Fibroblast of skin of left biceps (primary cell): Measurements from ENCODE around the gene SIK2.
"Not testable (repeated sequence)": the region's sequence is repeated elsewhere in the genome, so short reads cannot be mapped to it uniquely, and the experiment has no call there.

ENCODE experiments used
- DNase-seq, 2 experiments: peaks; one replicate each; pipeline ENCODE4 v3.0.0-alpha.2; 2013; ENCODE audit warnings: low read depth in 2 of 2

Gene SIK2

DNA sequence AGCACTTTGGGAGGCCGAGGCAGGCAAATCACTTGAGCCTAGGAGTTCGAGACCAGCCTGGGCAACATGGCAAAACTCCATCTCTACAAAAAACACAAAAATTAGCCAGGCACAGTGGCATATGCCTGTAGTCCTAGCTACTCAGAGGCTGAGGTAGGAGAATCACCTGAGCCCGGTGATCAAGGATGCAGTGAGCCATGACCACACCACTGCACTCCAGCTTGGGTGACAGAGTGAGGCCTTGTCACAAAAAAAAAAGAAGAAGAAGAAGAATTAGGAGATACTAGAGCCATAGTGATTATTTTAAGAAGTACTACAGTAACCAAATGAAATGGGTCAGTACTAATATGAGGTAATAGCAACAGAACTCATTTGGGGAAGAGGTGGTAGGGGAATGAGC, 56.2 kb downstream of the SIK2 start:
- DNase-seq: not testable (repeated sequence)

DNA sequence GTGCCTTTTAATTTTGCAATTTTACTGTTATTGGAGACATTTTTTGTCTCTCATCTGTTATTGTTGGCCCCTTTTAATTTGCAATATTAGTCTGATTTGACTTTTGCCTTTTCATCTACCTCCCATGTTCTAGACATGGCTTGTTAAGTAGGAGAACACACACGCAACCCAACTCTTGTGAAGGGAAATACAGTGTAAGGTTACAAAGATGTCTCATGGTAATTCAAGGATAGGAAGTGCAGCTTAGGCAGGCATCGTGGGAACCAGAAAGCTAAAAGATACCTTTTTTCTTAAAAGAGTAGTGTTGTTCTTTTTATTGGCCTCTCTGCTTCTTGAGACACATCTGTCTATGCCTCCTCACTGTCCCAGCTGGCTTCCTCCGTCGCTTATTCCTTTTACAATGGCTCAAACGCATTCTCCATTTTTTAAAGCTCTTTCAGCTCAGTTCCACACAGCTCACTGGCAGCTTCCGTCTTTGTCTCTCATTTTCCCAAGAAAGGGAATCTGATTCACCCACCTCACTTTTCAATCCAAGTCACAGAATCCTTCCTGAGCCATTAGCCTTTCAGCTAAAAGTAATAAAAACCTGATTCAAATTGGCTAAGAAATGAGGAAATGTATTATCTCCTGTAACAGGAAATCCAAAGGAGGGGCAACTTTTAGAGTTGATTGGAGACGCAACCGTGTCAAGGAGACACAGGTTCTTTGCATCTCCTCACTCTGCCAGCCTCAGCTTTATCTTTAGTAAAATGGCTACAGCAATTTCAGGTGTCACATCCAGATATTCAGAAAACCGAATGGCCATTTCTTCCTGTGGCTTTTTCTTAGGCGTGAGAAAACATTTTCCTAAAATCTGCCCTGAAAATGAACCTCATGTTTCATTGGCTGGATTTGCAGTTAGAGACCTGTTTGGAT, 57.2 kb downstream of the SIK2 start:
- DNase-seq: no peak

DNA sequence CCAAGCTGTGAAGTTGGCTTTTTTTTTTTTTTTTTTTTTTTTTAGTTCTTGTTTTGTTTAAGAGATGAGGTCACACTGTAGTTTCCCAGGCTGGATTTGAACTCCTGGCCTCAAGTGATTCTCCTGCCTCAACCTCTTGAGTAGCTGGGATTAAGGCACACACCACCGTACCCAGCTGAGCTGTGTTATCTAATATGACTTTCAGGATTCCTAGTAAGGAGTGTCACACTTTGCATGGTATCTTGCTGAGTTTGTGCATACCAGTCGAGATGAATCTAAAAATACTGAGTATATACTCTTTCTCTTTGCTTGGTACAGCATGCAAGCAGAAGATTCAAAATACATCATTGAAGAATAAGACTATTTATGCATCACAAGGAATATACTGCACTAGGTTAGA, 58.6 kb downstream of the SIK2 start:
- no peak for DNase-seq

DNA sequence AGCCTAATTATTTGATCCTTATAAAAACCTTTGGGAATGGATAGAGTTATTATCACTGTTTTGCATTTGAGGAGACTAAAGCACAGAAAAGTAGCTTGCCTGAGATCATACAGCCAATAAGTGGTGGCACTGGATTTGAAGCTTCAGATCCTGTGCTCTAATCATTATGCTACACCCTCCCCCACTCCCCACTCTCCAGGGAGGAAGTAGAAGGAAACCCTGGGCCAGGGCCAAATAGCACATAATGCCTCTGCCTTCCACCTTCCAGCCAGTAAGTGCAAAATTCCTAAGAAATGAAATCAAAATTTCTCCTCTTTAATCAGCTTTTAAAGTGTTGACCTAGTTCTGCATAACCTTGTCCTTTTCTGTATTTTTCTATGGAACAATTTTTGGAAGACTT, 61.6 kb downstream of the SIK2 start:
- DNase-seq: no peak

DNA sequence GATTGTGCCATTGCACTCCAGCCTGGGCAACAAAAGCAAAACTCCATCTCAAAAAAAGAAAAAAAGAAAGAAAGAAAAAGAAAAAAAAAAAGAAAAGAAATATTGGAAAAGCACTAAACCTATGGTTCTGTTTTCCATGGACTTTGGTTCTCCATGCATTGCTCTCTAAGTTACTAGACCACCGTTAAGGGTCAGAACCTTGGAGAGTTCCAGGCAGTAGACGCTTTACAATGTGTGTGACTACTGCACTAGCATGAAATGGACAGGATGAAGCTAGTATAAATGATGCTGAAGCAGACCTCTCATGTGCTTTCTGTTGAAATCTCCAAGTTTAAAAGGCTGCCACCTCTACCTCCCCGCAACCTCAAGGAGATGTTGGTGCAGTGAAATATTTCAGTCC, 63.5 kb downstream of the SIK2 start:
- peak in 1 of 2 experiments; percentile 40 for DNase-seq

DNA sequence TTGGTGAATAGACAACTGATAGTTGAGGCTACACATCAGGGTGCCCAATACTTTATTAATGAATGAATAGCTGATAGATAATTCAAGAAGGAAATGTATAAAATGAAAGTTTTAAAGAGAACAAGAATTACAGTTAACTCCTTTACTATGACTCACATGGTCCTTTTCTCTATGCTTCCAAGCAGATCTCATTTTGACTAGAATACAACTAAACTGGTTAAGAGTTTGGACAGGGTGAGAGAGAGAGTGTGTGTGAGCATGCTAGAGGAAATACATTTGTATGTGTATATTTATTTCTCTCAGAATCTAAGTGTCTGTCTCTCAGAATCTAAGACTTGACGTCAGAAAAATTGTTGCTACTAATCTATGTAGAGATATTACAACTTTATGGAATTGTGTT, 66.7 kb downstream of the SIK2 start:
- DNase-seq: no peak

DNA sequence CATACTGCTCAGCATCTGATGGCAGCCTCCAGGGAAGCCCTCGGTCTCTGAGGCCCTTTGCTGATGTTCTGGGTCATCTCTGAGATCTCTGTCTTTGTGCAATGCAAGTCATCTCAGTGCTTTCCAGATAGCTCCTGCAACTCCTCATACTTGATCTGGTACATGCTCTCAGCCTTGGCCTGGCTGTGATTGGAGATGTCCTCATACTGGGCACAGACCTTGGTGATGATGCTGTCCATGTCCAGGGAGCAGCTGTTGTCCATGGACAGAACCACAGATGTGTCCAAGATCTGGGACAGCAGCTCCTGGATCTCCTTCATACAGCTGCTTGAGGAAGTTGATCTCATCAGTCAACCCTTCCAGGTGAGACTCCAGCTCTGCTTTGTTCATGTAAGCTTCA, 69.1 kb downstream of the SIK2 start:
- DNase-seq: no peak

DNA sequence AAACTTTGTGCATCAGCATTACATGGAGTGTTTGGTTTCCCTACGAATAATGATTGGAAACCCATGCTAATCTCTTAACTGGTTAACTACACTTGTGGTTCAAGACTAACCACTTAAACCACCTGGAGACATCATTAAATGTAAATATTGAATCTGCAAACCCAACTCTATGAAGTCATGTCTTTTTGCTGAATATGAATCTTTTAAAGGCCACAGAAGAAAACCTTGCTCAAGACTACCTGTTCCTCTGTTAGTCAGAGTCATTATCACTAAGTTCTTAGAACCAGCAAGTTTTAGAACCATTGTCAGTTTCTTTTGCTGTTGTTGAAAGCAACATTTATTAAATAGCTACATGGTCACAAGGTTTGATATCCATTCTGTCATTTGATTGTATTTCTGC, 70.7 kb downstream of the SIK2 start:
- DNase-seq: no peak

DNA sequence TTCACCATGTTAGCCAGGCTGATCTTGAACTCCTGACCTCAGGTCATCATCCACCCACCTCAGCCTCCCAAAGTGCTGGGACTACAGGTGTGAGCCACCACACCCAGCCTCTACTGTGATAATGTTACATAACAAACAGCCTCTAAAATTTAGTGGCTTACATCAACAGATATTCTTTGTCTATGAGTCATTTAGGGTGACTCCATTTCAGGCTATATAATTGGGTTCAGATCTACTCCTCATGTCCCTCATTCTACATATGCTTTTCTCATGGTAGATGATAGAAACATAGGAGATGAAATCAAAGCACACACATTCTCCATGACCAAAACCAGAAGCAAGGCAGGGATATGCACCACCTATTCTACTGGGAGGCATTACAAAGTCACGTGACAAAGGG, 72.7 kb downstream of the SIK2 start:
- DNase-seq: no peak

DNA sequence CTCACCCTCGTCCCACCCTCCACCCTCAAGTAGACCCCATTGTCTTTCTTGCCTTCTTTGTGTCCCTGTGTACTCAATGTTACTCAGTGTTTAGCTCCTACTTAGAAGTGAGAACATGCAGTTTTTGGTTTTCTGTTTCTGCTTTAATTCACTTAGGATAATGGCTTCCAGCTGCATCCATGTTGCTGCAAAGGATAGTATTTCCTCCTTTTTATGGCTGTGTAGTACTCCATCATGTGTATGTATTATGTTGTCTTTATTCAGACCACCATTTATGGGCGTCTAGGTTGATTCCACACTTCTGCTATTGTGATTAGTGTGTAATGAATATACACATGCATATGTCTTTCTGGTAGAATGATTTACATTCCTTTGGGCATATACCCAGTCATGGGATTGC, 73.6 kb downstream of the SIK2 start:
- DNase-seq: no peak

DNA sequence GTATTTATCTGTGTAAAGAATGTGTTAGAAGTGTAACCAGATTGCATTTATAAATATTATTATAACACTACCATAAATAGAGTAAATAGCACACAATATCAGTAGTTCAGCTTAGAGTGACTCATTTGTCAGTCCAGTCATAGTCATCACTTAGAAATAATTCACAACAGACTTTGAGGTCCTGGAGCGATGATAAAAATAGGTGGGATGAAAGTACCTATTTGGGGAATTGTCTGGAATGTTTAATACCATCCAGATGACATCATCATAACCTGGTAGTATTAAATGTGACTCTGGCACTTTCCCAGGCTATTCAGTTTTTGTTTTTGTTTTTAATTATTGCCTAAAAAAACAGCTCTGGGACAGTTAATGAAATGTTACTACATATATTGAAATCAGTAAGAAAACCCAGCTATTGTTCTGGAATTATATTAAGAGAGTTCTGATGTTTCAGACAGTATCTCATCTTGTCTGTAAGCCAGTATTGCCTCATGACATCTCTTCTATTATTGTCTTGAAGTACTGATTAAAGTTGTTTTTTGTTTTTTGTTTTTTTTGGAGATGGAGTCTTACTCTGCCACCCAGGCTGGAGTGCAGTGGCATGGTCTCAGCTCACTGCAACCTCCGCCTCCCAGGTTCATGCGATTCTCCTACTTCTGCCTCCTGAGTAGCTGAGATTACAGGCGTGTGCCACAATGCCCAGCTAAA, 74.8 kb downstream of the SIK2 start:
- no peak for DNase-seq

DNA sequence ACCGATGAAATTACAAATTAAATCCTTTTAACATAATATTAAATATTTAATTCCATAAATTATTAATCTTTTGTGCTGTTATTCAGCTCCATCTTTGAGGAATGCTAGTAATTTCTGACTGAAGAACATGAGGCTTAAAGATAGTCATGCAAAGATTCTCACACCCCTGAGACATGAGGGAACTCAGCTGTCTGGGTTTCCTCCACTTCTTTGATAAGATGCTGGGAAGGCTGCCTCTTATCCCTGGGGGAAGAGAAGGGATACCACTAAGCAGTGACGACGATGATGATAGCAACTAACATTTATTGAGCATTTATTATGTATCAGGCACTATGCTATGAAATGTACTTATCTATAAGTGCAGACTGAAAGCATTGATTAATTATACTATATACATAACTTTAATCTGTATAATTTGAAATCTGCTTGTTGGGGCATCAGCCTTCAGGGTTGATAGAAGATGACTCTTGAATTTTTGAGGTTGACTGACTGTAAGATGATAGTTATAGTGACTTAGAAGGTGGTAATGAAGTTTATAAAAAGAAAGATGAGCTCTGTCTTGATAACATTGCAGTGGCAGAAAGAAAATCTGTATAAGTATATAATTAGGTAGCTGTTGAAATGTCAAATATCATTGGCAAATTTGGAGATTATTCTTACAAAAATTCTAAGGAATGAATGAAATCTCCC, 78.4 kb downstream of the SIK2 start:
- DNase-seq: no peak

DNA sequence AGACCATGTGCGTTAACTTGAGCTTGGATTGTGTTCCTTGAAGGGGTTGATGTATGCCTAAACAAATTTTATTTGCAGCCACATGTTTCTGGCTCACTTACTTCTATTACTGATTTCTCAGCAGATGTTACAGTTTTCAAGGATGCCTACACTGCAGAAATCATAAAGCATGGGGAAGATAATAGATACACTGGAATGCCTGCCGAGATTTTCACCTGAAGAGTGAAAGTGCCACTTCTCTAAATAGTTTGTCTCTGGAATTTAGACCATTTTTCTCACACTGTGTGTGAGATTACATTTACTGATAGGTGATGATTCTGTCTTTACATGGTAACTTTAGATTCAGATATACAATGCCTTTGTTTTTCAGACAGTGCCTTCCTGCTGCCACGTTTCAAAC, 81.6 kb downstream of the SIK2 start:
- no peak for DNase-seq

DNA sequence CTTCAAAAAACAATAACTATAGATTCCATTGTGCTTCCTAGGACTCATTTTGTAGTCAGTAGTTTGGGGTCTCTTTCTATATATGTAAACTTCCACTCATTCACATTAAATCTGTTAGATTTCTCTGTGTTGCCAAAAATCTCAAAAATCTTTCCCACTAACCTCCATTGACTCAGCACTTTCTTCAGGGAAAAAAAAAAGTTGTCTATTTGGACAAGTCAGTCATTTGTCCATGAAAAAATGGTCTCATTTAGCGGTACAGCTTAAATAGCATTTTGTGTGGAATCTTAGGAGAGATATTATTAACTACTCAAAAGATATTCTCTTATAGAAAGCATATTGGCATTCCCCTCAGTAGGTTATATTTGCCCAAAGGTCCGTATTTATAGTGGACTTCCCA, 82.0 kb downstream of the SIK2 start:
- DNase-seq: no peak

DNA sequence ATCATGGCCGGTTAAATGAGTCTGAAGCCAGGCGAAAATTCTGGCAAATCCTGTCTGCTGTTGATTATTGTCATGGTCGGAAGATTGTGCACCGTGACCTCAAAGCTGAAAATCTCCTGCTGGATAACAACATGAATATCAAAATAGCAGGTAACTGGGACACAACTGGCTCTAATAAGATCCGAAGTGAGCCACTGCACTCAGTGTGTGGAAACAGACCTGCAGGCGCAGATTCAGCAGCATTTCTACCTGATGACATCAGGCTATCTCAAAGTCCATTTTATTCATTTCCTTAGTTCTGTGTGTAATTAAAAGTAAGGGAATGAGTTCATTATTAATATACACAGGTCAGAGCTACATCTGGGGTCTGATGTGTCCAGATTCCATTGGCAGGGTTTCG, 85.8 kb downstream of the SIK2 start:
- DNase-seq: no peak

DNA sequence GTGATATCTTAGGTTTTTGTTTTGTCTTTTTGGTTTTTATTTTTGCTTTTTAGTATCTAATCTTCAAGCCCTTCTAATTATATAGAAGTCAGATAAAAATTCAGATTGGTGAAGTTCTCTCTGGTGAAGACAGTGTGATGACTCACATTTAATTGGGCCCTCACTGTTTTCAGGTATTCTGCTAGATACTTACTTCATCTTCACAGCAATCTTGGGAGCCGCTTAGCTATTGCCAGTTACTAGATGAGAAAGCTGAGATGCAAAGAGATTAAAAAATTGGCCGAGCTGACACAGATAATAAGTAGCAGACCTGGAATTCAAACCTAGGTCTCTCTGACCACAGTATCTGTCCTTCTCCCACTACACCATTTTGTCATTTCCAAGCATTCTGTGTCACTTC, 88.9 kb downstream of the SIK2 start:
- no peak for DNase-seq

DNA sequence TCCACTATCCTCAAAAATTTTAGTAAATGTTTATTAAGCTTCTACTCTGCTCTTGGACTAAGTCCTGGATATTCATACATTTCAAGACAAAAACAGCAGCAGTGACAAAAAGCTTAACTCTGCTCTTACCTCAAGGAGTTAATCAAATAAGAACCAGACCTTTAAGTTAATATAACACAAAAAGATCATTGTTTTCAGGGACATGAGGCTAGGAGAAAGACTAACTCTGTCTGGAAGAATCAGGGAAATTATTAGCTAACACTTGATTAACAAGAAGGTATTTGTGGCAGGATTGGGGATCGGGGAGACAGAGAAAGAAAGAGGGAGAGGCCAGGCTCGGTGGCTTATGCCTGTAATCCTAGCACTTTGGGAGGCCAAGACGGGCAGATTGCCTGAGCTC, 89.5 kb downstream of the SIK2 start:
- no peak for DNase-seq

DNA sequence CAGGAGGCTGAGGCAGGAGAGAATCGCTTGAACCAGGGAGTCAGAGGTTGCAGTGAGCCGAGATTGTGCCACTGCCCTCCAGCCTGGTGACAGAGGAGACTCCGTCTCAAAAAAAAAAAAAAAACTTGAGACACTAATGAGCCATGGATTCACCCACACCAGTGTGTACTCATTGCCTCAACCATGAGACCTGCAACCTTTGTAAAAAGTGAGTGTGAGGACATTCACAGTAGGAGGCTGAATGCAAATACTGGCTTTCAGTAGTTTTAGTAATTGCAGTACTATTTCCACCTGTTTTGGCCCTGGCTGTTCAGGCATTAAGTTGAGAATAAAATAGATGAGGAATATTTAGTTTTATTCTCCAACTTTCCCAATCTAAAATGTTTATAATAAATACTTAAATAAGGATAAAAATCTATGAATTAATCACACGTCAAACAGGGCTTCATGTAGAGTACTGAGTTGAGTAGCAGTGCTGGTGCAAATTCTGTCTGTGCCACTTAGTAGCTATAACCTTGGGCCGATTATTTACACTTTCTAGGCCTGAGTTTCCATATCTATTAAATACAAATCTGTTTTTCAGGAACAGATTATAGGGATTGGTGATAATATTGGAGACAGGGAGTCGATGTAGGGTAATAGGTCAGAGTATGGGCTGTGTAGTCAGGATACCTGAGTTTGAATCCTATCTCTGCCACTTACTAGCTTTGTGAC, 91.1 kb downstream of the SIK2 start:
- no peak for DNase-seq

DNA sequence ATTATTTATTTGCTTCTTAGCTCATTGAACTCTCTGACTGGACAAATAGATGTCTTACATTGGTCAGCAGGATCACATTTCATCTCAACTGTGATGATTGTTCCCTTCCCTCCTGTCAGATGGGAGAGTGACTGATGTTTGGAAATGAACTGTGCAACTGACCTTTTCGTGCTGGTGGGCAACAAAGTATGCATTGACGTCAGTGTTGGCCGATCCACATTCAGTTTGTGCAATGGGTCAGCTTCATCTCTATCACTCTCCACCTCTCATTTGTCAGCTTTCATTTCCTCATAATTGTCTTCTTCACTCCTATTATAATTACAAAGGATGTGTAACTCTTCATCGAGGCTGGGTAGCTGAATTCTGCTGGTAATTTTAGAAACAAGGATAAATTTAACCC, 92.6 kb downstream of the SIK2 start:
- peak; percentile 24 to 41 for DNase-seq

DNA sequence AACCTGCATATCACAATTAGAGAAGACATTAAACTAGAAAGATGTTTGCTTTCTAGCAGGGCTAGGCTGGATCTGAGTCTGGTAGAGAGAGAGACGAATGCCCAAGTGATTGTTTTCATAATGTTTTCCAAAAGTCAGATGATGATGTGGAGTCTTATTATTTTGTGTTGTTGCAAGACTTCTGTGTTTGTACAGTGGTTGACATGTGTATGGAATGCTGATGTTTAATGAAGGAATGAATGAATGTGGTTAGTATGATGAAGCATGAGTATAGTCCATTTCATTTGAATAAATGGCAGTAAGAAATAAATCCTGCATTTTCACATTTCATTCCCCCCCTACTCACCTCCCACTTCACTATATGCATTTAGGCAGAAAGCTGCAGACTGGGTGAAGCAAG, 94.3 kb downstream of the SIK2 start:
- DNase-seq: no peak

DNA sequence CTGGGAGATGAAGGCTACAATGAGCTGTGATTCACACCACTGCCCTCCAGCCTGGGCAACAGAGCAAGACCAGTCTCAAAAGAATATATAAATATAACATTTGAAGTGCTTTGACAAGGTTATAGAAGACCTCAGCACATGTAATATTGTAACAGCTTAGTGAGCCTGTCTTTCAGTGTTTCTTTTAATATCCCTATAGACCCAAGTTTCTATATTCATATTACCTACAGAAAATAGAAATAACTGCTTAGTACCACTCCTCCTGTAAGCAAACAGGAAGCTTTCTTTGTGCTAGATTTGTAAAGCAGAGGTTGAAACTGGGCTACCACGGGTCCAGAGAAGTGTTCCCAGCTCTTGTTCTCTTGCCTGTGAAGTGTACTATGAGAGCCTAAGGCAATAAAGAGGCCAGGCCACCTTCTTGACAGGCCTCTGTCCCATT, 95.7 kb downstream of the SIK2 start:
- no peak for DNase-seq
